ENCODE results near the gene SDCCAG8.

The SDCCAG8 gene

DNA sequence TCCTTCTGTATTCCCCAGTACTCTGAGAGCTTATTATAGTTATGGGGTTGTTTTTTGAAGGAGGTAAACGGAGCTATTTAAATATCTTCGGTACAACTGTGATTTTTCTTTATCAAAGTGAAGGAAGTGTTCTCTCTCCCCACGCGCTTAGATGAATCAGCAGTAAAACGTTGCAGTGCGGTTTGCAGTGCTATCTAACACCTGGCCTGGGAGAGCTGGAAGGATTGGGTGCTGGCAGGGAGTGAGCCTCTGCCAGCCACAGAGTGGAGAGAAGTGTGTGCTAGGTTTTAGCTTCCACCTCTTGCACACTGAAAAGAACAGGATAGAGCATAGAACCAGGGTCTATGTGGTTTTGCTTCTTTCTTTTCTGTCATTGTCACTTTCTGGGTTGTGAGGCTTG, 165.9 kb downstream of the SDCCAG8 start:
- ChIA-PET POLR2A (no interaction called here), CTCF (interaction anchor here (0.6 to 1.0 kb wide), 2 partner anchors 78 to 862 kb away, joined by 3 to 4 read pairs; no protein-coding TSS in a partner anchor)

DNA sequence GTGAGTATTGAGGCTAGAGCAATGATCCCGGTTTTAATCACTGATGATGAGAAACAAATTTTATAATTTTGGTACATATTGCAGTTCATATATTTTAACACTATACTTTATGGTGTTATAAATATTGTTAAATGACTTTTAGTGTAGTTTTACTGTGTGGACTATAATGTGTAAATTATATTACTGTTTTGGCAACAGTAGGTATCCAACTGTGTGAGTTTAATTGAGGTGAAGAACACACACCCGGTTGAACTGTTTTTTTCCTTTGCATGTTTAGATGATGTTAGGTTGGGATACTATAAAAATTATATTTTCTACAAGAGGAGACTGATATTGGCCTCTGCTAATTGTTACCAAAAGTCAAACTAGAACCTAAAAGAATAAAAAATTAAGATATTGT, 166.5 kb downstream of the SDCCAG8 start:
- H3K27ac ChIP-seq (ENCODE audit: extremely low read depth, low read depth, low read length), result no peak overlapping the region
- H3K4me3 ChIP-seq (ENCODE audit: low read depth, low read length), result no peak overlapping the region
- H3K4me1 ChIP-seq (ENCODE audit: control insufficient read depth, insufficient read depth, low read length), result peaks cover 4% of the 10 kb centered on the region; the same call in 1 of the 2 replicates
- ChIA-PET POLR2A (no interaction called here), CTCF (interaction anchor here (0.6 to 1.0 kb wide), 2 partner anchors 79 to 737 kb away, joined by 4 read pairs; no protein-coding TSS in a partner anchor)
- no peaks in the 10 kb centered on the region for H3K9me3 ChIP-seq (ENCODE audit: control insufficient read depth, insufficient read depth, low read depth, low read length)
- peaks cover 0 to 3% of the 10 kb centered on the region in 2 experiments; a peak in 2 of 3 replicates for H3K36me3 ChIP-seq (ENCODE audit: control insufficient read depth in 2 of 2, insufficient read depth in 1 of 2, low read length in 2 of 2)
- TF ChIP-seq, protein P1, sequence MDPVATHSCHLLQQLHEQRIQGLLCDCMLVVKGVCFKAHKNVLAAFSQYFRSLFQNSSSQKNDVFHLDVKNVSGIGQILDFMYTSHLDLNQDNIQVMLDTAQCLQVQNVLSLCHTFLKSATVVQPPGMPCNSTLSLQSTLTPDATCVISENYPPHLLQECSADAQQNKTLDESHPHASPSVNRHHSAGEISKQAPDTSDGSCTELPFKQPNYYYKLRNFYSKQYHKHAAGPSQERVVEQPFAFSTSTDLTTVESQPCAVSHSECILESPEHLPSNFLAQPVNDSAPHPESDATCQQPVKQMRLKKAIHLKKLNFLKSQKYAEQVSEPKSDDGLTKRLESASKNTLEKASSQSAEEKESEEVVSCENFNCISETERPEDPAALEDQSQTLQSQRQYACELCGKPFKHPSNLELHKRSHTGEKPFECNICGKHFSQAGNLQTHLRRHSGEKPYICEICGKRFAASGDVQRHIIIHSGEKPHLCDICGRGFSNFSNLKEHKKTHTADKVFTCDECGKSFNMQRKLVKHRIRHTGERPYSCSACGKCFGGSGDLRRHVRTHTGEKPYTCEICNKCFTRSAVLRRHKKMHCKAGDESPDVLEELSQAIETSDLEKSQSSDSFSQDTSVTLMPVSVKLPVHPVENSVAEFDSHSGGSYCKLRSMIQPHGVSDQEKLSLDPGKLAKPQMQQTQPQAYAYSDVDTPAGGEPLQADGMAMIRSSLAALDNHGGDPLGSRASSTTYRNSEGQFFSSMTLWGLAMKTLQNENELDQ (tag by site-specific recombination; IDR thresholded peaks at IDR 0.05; ENCODE audit: low read depth), result no peak
- TF ChIP-seq ZNF311 (tag by site-specific recombination; IDR thresholded peaks at IDR 0.05; ENCODE audit: borderline replicate concordance), result no peak
- TF ChIP-seq ZNF433 (tag by site-specific recombination; IDR thresholded peaks at IDR 0.05; ENCODE audit: low read depth), result no peak
- TF ChIP-seq ZNF768 (tag by site-specific recombination; IDR thresholded peaks at IDR 0.05), result no peak
- TF ChIP-seq ZNF37A (tag by site-specific recombination; IDR thresholded peaks at IDR 0.05), result no peak
- TF ChIP-seq, protein P2, sequence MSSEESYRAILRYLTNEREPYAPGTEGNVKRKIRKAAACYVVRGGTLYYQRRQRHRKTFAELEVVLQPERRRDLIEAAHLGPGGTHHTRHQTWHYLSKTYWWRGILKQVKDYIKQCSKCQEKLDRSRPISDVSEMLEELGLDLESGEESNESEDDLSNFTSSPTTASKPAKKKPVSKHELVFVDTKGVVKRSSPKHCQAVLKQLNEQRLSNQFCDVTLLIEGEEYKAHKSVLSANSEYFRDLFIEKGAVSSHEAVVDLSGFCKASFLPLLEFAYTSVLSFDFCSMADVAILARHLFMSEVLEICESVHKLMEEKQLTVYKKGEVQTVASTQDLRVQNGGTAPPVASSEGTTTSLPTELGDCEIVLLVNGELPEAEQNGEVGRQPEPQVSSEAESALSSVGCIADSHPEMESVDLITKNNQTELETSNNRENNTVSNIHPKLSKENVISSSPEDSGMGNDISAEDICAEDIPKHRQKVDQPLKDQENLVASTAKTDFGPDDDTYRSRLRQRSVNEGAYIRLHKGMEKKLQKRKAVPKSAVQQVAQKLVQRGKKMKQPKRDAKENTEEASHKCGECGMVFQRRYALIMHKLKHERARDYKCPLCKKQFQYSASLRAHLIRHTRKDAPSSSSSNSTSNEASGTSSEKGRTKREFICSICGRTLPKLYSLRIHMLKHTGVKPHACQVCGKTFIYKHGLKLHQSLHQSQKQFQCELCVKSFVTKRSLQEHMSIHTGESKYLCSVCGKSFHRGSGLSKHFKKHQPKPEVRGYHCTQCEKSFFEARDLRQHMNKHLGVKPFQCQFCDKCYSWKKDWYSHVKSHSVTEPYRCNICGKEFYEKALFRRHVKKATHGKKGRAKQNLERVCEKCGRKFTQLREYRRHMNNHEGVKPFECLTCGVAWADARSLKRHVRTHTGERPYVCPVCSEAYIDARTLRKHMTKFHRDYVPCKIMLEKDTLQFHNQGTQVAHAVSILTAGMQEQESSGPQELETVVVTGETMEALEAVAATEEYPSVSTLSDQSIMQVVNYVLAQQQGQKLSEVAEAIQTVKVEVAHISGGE (tag by site-specific recombination; conservative IDR thresholded peaks at IDR 0.05; ENCODE audit: low read depth), result no peak
- TF ChIP-seq ZNF121 (tag by site-specific recombination; IDR thresholded peaks at IDR 0.05), result no peak
- no peak for TF ChIP-seq ZNF549 (tag by site-specific recombination; IDR thresholded peaks at IDR 0.05)
- TF ChIP-seq, protein P3, sequence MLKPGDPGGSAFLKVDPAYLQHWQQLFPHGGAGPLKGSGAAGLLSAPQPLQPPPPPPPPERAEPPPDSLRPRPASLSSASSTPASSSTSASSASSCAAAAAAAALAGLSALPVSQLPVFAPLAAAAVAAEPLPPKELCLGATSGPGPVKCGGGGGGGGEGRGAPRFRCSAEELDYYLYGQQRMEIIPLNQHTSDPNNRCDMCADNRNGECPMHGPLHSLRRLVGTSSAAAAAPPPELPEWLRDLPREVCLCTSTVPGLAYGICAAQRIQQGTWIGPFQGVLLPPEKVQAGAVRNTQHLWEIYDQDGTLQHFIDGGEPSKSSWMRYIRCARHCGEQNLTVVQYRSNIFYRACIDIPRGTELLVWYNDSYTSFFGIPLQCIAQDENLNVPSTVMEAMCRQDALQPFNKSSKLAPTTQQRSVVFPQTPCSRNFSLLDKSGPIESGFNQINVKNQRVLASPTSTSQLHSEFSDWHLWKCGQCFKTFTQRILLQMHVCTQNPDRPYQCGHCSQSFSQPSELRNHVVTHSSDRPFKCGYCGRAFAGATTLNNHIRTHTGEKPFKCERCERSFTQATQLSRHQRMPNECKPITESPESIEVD (tag by site-specific recombination; IDR thresholded peaks at IDR 0.05), result peak; percentile 79
- 0 out of 2 replicates have a peak, but pooled peaks have one; percentile 30 for TF ChIP-seq ZNF211 (tag by site-specific recombination; IDR thresholded peaks at IDR 0.05; ENCODE audit: low read depth)
- no peak for TF ChIP-seq KLF7 (tag by site-specific recombination; IDR thresholded peaks at IDR 0.05; ENCODE audit: borderline replicate concordance)
- no peak for TF ChIP-seq ZNF610 (tag by site-specific recombination; IDR thresholded peaks at IDR 0.05; ENCODE audit: borderline replicate concordance)
- no peak for TF ChIP-seq ZNF514 (tag by site-specific recombination; IDR thresholded peaks at IDR 0.05)
- TF ChIP-seq ZNF324 (tag by site-specific recombination; IDR thresholded peaks at IDR 0.05), result no peak
- TF ChIP-seq ZNF202 (tag by site-specific recombination; IDR thresholded peaks at IDR 0.05; ENCODE audit: borderline replicate concordance), result no peak
- TF ChIP-seq, protein P4, sequence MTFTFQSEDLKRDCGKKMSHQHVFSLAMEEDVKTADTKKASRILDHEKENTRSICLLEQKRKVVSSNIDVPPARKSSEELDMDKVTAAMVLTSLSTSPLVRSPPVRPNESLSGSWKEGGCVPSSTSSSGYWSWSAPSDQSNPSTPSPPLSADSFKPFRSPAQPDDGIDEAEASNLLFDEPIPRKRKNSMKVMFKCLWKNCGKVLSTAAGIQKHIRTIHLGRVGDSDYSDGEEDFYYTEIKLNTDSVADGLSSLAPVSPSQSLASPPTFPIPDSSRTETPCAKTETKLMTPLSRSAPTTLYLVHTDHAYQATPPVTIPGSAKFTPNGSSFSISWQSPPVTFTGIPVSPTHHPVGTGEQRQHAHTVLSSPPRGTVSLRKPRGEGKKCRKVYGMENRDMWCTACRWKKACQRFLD (tag by site-specific recombination; IDR thresholded peaks at IDR 0.05), result no peak

More for the DNA sequence above, 165.9 kb downstream of the SDCCAG8 start:
- Histone ChIP-seq H3K4me1 (ENCODE audit: control insufficient read depth, insufficient read depth, low read length) (peaks cover 4% of the 10 kb centered on the region; the same call in 1 of the 2 replicates), H3K36me3 (ENCODE audit: control insufficient read depth in 2 of 2, insufficient read depth in 1 of 2, low read length in 2 of 2) (peaks cover 0 to 1% of the 10 kb centered on the region in 2 experiments; a peak in 2 of 3 replicates), H3K4me3 (ENCODE audit: low read depth, low read length) (no peak overlapping the region), H3K27ac (ENCODE audit: extremely low read depth, low read depth, low read length) (no peak overlapping the region), H3K9me3 (ENCODE audit: control insufficient read depth, insufficient read depth, low read depth, low read length) (no peaks in the 10 kb centered on the region)
- no peak for TF ChIP-seq ZNF585B (tag by site-specific recombination; IDR thresholded peaks at IDR 0.05)
- no peak for TF ChIP-seq HOXC10 (CRISPR knock-in tag; IDR thresholded peaks at IDR 0.05)
- TF ChIP-seq ZNF2 (tag by site-specific recombination; IDR thresholded peaks at IDR 0.05), result 0 out of 2 replicates have a peak, but pooled peaks have one; percentile 36
- TF ChIP-seq TRIM28 (IDR thresholded peaks at IDR 0.05; ENCODE audit: borderline replicate concordance, low read length), result peak; percentile 63; the same call in 1 of the 2 replicates
- peak; percentile 80 for TF ChIP-seq ZNF660 (tag by site-specific recombination; IDR thresholded peaks at IDR 0.05)
- no peak for TF ChIP-seq ZFHX2 (tag by site-specific recombination; conservative IDR thresholded peaks at IDR 0.05)
- no peak for TF ChIP-seq KLF1 (tag by site-specific recombination; IDR thresholded peaks at IDR 0.05)
- TF ChIP-seq ZBTB17 (tag by site-specific recombination; IDR thresholded peaks at IDR 0.05), result peak; percentile 47; the same call in 1 of the 2 replicates
- TF ChIP-seq ZNF529 (tag by site-specific recombination; IDR thresholded peaks at IDR 0.05; ENCODE audit: insufficient replicate concordance), result no peak
- TF ChIP-seq ZNF404 (tag by site-specific recombination; IDR thresholded peaks at IDR 0.05), result no peak
- no peak for TF ChIP-seq ZIC2 (tag by site-specific recombination; IDR thresholded peaks at IDR 0.05)
- TF ChIP-seq ZNF596 (tag by site-specific recombination; IDR thresholded peaks at IDR 0.05), result no peak
- no peak for TF ChIP-seq ZNF10 (tag by site-specific recombination; IDR thresholded peaks at IDR 0.05)
- no peak for TF ChIP-seq SP2 (tag by site-specific recombination; IDR thresholded peaks at IDR 0.05)
- TF ChIP-seq ZNF324 (tag by site-specific recombination; IDR thresholded peaks at IDR 0.05), result no peak
- peak; percentile 50; the same call in 1 of the 2 replicates for TF ChIP-seq PRDM1 (tag by site-specific recombination; IDR thresholded peaks at IDR 0.05)
- peak; percentile 40; the same call in 1 of the 2 replicates for TF ChIP-seq ZNF677 (tag by site-specific recombination; IDR thresholded peaks at IDR 0.05)
- TF ChIP-seq ZSCAN30 (tag by site-specific recombination; IDR thresholded peaks at IDR 0.05), result peak; percentile 47; the same call in 1 of the 2 replicates
- TF ChIP-seq, protein P5, sequence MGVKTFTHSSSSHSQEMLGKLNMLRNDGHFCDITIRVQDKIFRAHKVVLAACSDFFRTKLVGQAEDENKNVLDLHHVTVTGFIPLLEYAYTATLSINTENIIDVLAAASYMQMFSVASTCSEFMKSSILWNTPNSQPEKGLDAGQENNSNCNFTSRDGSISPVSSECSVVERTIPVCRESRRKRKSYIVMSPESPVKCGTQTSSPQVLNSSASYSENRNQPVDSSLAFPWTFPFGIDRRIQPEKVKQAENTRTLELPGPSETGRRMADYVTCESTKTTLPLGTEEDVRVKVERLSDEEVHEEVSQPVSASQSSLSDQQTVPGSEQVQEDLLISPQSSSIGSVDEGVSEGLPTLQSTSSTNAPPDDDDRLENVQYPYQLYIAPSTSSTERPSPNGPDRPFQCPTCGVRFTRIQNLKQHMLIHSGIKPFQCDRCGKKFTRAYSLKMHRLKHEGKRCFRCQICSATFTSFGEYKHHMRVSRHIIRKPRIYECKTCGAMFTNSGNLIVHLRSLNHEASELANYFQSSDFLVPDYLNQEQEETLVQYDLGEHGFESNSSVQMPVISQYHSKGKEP (tag by site-specific recombination; IDR thresholded peaks at IDR 0.05), result peak; percentile 64; the same call in 1 of the 2 replicates
- peak; percentile 39; the same call in 1 of the 2 replicates for TF ChIP-seq ZNF664 (tag by site-specific recombination; IDR thresholded peaks at IDR 0.05)
- no peak for TF ChIP-seq ZEB2 (tag by site-specific recombination; IDR thresholded peaks at IDR 0.05)

Measured in HEK293 (cell line).